Muscle of leg (tissue), 11 donors: ENCODE results near the gene TMPRSS7. TPM values are rescaled to one million over a fixed set of nuclear protein-coding genes. Genes with fewer than 3 reads are reported as not detected.
"Not testable (repeated sequence)": the region's sequence is repeated elsewhere in the genome, so short reads cannot be mapped to it uniquely, and the experiment has no call there.

Source experiments
- DNase-seq: peaks from one replicate; pipeline ENCODE4 v3.0.0; 2013
- H3K27ac ChIP-seq: one replicate; pipeline ENCODE4 v1.5.1; 2013; ENCODE audit warnings: mild to moderate bottlenecking, low read length, control low read depth
- H3K27me3 ChIP-seq: one replicate; pipeline ENCODE4 v1.6.1; 2013; ENCODE audit warnings: low read length; ENCODE audit not compliant: control insufficient read depth, insufficient read depth
- H3K36me3 ChIP-seq: one replicate; pipeline ENCODE4 v1.6.1; 2013; ENCODE audit warnings: low read length; ENCODE audit not compliant: control insufficient read depth, insufficient read depth
- H3K4me1 ChIP-seq: one replicate; pipeline ENCODE4 v1.6.1; 2013; ENCODE audit warnings: low read length; ENCODE audit not compliant: control insufficient read depth, insufficient read depth
- H3K4me3 ChIP-seq: one replicate; pipeline ENCODE4 v1.5.1; 2013; ENCODE audit warnings: low read length, control low read depth
- H3K9me3 ChIP-seq: replicated peaks from 2 replicates; pipeline ENCODE4 v1.6.1; 2013; ENCODE audit warnings: low read depth, low read length; ENCODE audit not compliant: control insufficient read depth
- WGBS: methylation state at CpG from one replicate; pipeline ENCODE4 v1.1.5; 2013; ENCODE audit warnings: missing lambda C conversion rate; ENCODE audit not compliant: insufficient coverage; 5-methylcytosine and 5-hydroxymethylcytosine counted together
- polyA plus RNA-seq, 8 donors: library from polyadenylated mRNA; unstranded; fragments of 120-200 nt; gene quantifications; one replicate each; pipeline versions ENCODE4 v1.2.1 to v1.2.3, GENCODE V29; 2013; ENCODE audit warnings: inconsistent platforms in 1 of 8, low replicate concordance in 1 of 8; ENCODE audit not compliant: insufficient read length in 8 of 8, insufficient read depth in 1 of 8
- total RNA-seq: library from RNA; stranded (reverse); fragments of 120-200 nt; gene quantifications from one replicate; pipeline ENCODE4 v1.2.4, GENCODE V29; 2013

TMPRSS7 gene
- total and polyA plus RNA-seq, 9 donors: 0.09 TPM; not detected in 8

GRCh38 chr3:112053229-112053628 is 18.7 kb downstream of the TMPRSS7 start:
- no CpG with 5 or more reads among the region's 1 CpG for whole genome bisulfite sequencing
- Histone ChIP-seq H3K36me3 (no peaks in the 10 kb centered on the region), H3K9me3 (no peaks in the 10 kb centered on the region), H3K4me3 (no peak overlapping the region), H3K27me3 (no peaks in the 10 kb centered on the region), H3K27ac (no peak overlapping the region), H3K4me1 (no peaks in the 10 kb centered on the region)
- DNase-seq: no peak

- no peaks in the 10 kb centered on the region for H3K36me3 ChIP-seq
- DNase-seq: no peak
- WGBS: 80% methylated on average over 1 of the region's 6 CpGs
These were observed 22.0 kb downstream of the TMPRSS7 start for GRCh38 chr3:112056451-112056929.

GRCh38 chr3:112059497-112059896 is 25.0 kb downstream of the TMPRSS7 start:
- no peaks in the 10 kb centered on the region for H3K27me3 ChIP-seq
- H3K27ac ChIP-seq: no peak overlapping the region
- DNase-seq: no peak
- H3K9me3 ChIP-seq: no peaks in the 10 kb centered on the region
- WGBS: 83% methylated on average over 1 of the region's 1 CpG
- no peak overlapping the region for H3K4me3 ChIP-seq
- no peaks in the 10 kb centered on the region for H3K36me3 ChIP-seq
- H3K4me1 ChIP-seq: no peaks in the 10 kb centered on the region

More at GRCh38 chr3:112056451-112056929, 22.0 kb downstream of the TMPRSS7 start:
- H3K4me3 ChIP-seq: no peak overlapping the region
- H3K27me3 ChIP-seq: no peaks in the 10 kb centered on the region
- no peak overlapping the region for H3K27ac ChIP-seq
- H3K9me3 ChIP-seq: no peaks in the 10 kb centered on the region
- H3K4me1 ChIP-seq: no peaks in the 10 kb centered on the region

GRCh38 chr3:112061152-112061551 is 26.6 kb downstream of the TMPRSS7 start:
- H3K9me3 ChIP-seq: no peaks in the 10 kb centered on the region
- no peak for DNase-seq
- no peaks in the 10 kb centered on the region for H3K4me1 ChIP-seq
- H3K4me3 ChIP-seq: no peak overlapping the region
- no peak overlapping the region for H3K27ac ChIP-seq
- no peaks in the 10 kb centered on the region for H3K27me3 ChIP-seq
- no CpG with 5 or more reads among the region's 3 CpGs for WGBS
- H3K36me3 ChIP-seq: no peaks in the 10 kb centered on the region

GRCh38 chr3:112072387-112073060 is 38.0 kb downstream of the TMPRSS7 start:
- H3K27ac ChIP-seq, H3K27me3 ChIP-seq, DNase-seq, H3K36me3 ChIP-seq, H3K9me3 ChIP-seq, H3K4me3 ChIP-seq, H3K4me1 ChIP-seq: not testable (repeated sequence)
- WGBS: 89% methylated on average over 6 of the region's 8 CpGs

GRCh38 chr3:112074006-112074405 is 39.5 kb downstream of the TMPRSS7 start:
- 80% methylated on average over 1 of the region's 2 CpGs for WGBS
- DNase-seq: no peak
- Histone ChIP-seq H3K4me3 (no peak overlapping the region), H3K27ac (no peak overlapping the region), H3K4me1 (peaks cover 2% of the 10 kb centered on the region), H3K9me3 (no peaks in the 10 kb centered on the region), H3K27me3 (peaks cover 2% of the 10 kb centered on the region), H3K36me3 (no peaks in the 10 kb centered on the region)

GRCh38 chr3:112074616-112075497 is 40.3 kb downstream of the TMPRSS7 start:
- 49% methylated on average over 4 of the region's 6 CpGs for WGBS
- no peak for DNase-seq
- Histone ChIP-seq H3K27ac (no peak overlapping the region), H3K27me3 (peaks cover 2% of the 10 kb centered on the region), H3K9me3 (no peaks in the 10 kb centered on the region), H3K4me1 (peaks cover 2% of the 10 kb centered on the region), H3K4me3 (no peak overlapping the region), H3K36me3 (no peaks in the 10 kb centered on the region)

- Histone ChIP-seq H3K36me3 (no peaks in the 10 kb centered on the region), H3K27ac (no peak overlapping the region), H3K4me1 (peaks cover 2% of the 10 kb centered on the region), H3K27me3 (peaks cover 2% of the 10 kb centered on the region), H3K9me3 (no peaks in the 10 kb centered on the region), H3K4me3 (no peak overlapping the region)
- WGBS: 78% methylated on average over 5 of the region's 10 CpGs
- DNase-seq: no peak
These were observed 43.9 kb downstream of the TMPRSS7 start for GRCh38 chr3:112078125-112079083.

GRCh38 chr3:112083239-112083638 is 48.7 kb downstream of the TMPRSS7 start:
- Histone ChIP-seq H3K9me3 (no peaks in the 10 kb centered on the region), H3K27me3 (peaks cover 23% of the 10 kb centered on the region), H3K36me3 (no peaks in the 10 kb centered on the region), H3K27ac (no peak overlapping the region), H3K4me3 (no peak overlapping the region), H3K4me1 (peaks cover 13% of the 10 kb centered on the region)
- WGBS: no CpG with 5 or more reads among the region's 4 CpGs
- DNase-seq: no peak
